Measurements from ENCODE around the gene CDH13.

The CDH13 gene

DNA sequence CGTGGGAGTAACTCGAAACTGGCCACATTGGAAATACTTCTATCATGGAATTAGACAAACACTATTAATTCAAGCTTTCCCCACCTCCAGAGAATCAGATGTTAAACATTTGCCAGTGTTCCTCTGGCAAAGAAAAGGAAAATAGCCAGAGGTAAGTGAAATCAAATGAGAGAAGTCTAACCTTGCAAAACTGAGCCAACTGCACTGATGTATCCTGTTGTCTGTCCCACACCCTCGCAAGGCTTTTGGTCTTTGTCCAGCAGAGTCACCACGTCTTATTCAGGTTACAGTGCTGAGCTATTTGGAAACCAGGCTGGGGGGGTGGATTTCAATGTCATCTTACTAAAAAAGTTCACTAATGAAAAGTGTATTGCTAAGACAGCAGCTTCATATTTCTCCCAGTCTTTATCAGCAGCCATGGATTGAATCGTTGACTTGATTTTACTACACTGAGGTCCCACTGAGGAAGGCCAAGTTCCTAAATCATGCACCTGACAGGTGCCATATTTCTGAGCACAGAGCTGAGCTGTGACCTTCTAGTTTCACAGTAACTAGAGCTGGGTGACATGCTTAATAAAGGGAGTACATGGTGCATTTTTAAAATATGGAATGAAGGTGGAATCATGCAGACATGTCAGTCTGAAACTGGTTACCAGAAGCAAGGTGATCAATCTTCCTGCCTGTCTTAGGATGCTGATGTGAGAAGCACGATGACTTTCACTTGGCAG, 1095.9 kb downstream of the CDH13 start:
- no peak overlapping the region for H3K27ac ChIP-seq (replicated peaks)
- H3K27me3 ChIP-seq (ENCODE audit: insufficient read depth, poor library complexity, severe bottlenecking) = no peaks in the 10 kb centered on the region
- TF ChIP-seq, protein P1, sequence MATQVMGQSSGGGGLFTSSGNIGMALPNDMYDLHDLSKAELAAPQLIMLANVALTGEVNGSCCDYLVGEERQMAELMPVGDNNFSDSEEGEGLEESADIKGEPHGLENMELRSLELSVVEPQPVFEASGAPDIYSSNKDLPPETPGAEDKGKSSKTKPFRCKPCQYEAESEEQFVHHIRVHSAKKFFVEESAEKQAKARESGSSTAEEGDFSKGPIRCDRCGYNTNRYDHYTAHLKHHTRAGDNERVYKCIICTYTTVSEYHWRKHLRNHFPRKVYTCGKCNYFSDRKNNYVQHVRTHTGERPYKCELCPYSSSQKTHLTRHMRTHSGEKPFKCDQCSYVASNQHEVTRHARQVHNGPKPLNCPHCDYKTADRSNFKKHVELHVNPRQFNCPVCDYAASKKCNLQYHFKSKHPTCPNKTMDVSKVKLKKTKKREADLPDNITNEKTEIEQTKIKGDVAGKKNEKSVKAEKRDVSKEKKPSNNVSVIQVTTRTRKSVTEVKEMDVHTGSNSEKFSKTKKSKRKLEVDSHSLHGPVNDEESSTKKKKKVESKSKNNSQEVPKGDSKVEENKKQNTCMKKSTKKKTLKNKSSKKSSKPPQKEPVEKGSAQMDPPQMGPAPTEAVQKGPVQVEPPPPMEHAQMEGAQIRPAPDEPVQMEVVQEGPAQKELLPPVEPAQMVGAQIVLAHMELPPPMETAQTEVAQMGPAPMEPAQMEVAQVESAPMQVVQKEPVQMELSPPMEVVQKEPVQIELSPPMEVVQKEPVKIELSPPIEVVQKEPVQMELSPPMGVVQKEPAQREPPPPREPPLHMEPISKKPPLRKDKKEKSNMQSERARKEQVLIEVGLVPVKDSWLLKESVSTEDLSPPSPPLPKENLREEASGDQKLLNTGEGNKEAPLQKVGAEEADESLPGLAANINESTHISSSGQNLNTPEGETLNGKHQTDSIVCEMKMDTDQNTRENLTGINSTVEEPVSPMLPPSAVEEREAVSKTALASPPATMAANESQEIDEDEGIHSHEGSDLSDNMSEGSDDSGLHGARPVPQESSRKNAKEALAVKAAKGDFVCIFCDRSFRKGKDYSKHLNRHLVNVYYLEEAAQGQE (IDR thresholded peaks at IDR 0.05; ENCODE audit: insufficient replicate concordance, low read depth) = no peak
- TF ChIP-seq GABPA (IDR thresholded peaks at IDR 0.05; ENCODE audit: low read depth) = no peak
- TF ChIP-seq POLR2AphosphoS5 (IDR thresholded peaks at IDR 0.05; ENCODE audit: low read depth) = no peak
- TF ChIP-seq CTCF (IDR thresholded peaks at IDR 0.05; ENCODE audit: insufficient read depth, low read length) = no peak
- no peak for TF ChIP-seq SPI1 (IDR thresholded peaks at IDR 0.05; ENCODE audit: borderline replicate concordance, low read depth)
- H3K4me3 ChIP-seq (replicated peaks; ENCODE audit: insufficient read depth, low read length) = no peak overlapping the region
- no peak for DNase-seq (ENCODE audit: low read depth in 1 of 2, low spot score in 1 of 2)

GRCh38 chr16:83723244-83723643, 1096.5 kb downstream of the CDH13 start:
- TF ChIP-seq, protein P1 (IDR thresholded peaks at IDR 0.05; ENCODE audit: insufficient replicate concordance, low read depth) = no peak
- TF ChIP-seq CTCF (IDR thresholded peaks at IDR 0.05; ENCODE audit: insufficient read depth, low read length) (no peak), SPI1 (IDR thresholded peaks at IDR 0.05; ENCODE audit: borderline replicate concordance, low read depth) (no peak), POLR2AphosphoS5 (IDR thresholded peaks at IDR 0.05; ENCODE audit: low read depth) (no peak), GABPA (IDR thresholded peaks at IDR 0.05; ENCODE audit: low read depth) (no peak)
- DNase-seq (ENCODE audit: low read depth in 1 of 2, low spot score in 1 of 2) = no peak
- Histone ChIP-seq H3K4me3 (replicated peaks; ENCODE audit: insufficient read depth, low read length) (no peak overlapping the region), H3K27ac (replicated peaks) (no peak overlapping the region), H3K27me3 (ENCODE audit: insufficient read depth, poor library complexity, severe bottlenecking) (no peaks in the 10 kb centered on the region)

- TF ChIP-seq GABPA (IDR thresholded peaks at IDR 0.05; ENCODE audit: low read depth) (no peak), CTCF (IDR thresholded peaks at IDR 0.05; ENCODE audit: insufficient read depth, low read length) (no peak), POLR2AphosphoS5 (IDR thresholded peaks at IDR 0.05; ENCODE audit: low read depth) (no peak), SPI1 (IDR thresholded peaks at IDR 0.05; ENCODE audit: borderline replicate concordance, low read depth) (no peak)
- TF ChIP-seq, protein P1 (IDR thresholded peaks at IDR 0.05; ENCODE audit: insufficient replicate concordance, low read depth) = no peak
- H3K4me3 ChIP-seq (replicated peaks; ENCODE audit: insufficient read depth, low read length) = no peak overlapping the region
- DNase-seq (ENCODE audit: low read depth in 1 of 2, low spot score in 1 of 2) = no peak
- H3K27me3 ChIP-seq (ENCODE audit: insufficient read depth, poor library complexity, severe bottlenecking) = no peaks in the 10 kb centered on the region
- no peak overlapping the region for H3K27ac ChIP-seq (replicated peaks)
These were observed 1097.1 kb downstream of the CDH13 start for GRCh38 chr16:83723901-83724300.
